MCF 10A (cell line): Measurements from ENCODE around the gene TSC22D3. TPM values are rescaled to one million over a fixed set of nuclear protein-coding genes. Genes with fewer than 3 reads are reported as not detected.

Experiments
- BruUV-seq: library from RNA; stranded (reverse); fragments of 400-500 nt; replicated peaks from 2 replicates; lab custom pipeline; 2021; lab: Mats Ljungman, UMichigan
- CTCF ChIA-PET: fragments of 300-600 bp; sonication (Branson Sonifier 250); formaldehyde crosslinking; extraction: SDS; loops from one replicate; lab custom pipeline; 2021; ENCODE audit warnings: antibody characterized with exemption, inconsistent platforms; lab: Yijun Ruan, JAX
- POLR2A ChIA-PET: fragments of 300-600, 350-650 bp; sonication (Branson Sonifier 250); formaldehyde crosslinking; extraction: SDS; loops from one replicate; lab custom pipeline; 2020; ENCODE audit warnings: antibody characterized with exemption, inconsistent platforms; lab: Yijun Ruan, JAX
- DNase-seq: peaks from one replicate; pipeline ENCODE4 v3.0.0-alpha.2; 2018; ENCODE audit not compliant: unreplicated experiment
- H3K27ac Mint-ChIP-seq: one replicate; pipeline ENCODE4 v1.8.0; 2022; ENCODE audit warnings: mild to moderate bottlenecking, low read depth, mixed read lengths; ENCODE audit not compliant: unreplicated experiment
- H3K27me3 Mint-ChIP-seq: one replicate; pipeline ENCODE4 v1.8.0; 2022; ENCODE audit warnings: mixed read lengths; ENCODE audit not compliant: insufficient read depth, unreplicated experiment
- H3K36me3 Mint-ChIP-seq: one replicate; pipeline ENCODE4 v1.8.0; 2022; ENCODE audit warnings: mild to moderate bottlenecking, moderate library complexity, mixed read lengths; ENCODE audit not compliant: insufficient read depth, unreplicated experiment
- H3K4me1 Mint-ChIP-seq: one replicate; pipeline ENCODE4 v1.8.0; 2022; ENCODE audit warnings: mixed read lengths; ENCODE audit not compliant: insufficient read depth, unreplicated experiment
- H3K4me3 Mint-ChIP-seq: one replicate; pipeline ENCODE4 v1.8.0; 2022; ENCODE audit warnings: mild to moderate bottlenecking, moderate library complexity, mixed read lengths; ENCODE audit not compliant: unreplicated experiment
- H3K9me3 Mint-ChIP-seq: one replicate; pipeline ENCODE4 v1.8.0; 2022; ENCODE audit warnings: mixed read lengths; ENCODE audit not compliant: unreplicated experiment
- CTCF ChIP-seq: fragments of 200-600 bp; IDR thresholded peaks from one replicate; pipeline ENCODE4 v1.8.0; 2022; ENCODE audit warnings: antibody characterized with exemption, mild to moderate bottlenecking; ENCODE audit not compliant: unreplicated experiment
- intact Hi-C: fragments of 100-400 bp; cut with micrococcal nuclease; formaldehyde crosslinking; loops from 2 replicates; pipeline ENCODE4 v1.14.1; 2022
- total RNA-seq: library from RNA; stranded (reverse); gene quantifications from 2 replicates; pipeline ENCODE4 v1.2.3, GENCODE V29; 2022

The TSC22D3 gene
- total RNA-seq, 1 experiment from 2014 or later = 124 TPM

DNA sequence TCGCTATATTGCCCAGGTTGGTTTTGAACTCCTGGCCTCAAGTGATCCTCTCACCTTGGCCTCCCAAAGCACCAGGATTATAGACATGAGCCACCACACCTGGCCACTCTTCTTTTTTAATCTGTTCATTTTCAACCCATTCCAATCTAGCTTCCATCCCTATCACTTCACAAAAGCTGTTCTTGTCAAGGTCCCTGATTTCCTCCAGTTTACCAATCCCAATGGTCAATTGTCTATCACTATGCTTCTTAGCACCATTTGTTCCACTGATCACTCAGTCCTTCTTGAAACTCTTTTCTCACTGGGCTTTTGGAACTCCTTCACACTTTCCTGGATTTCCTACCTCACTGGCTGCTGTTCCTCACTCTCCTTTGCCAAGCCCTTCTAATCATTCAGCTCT is 108.7 kb downstream of the TSC22D3 start:
- peaks cover 53% of the 10 kb centered on the region for H3K27me3 Mint-ChIP-seq
- peaks cover 42% of the 10 kb centered on the region for H3K36me3 Mint-ChIP-seq
- no peak for TF ChIP-seq CTCF
- intact Hi-C loops = no loop called here
- no peak for DNase-seq
- no peak overlapping the region for H3K27ac Mint-ChIP-seq
- POLR2A ChIA-PET = interaction anchor here (0.8 kb wide), 1 partner anchor 18 kb away, joined by 3 read pairs; no protein-coding TSS in a partner anchor
- no TSS peak for BruUV-seq
- H3K9me3 Mint-ChIP-seq = peaks cover 7% of the 10 kb centered on the region
- peaks cover 5% of the 10 kb centered on the region for H3K4me1 Mint-ChIP-seq
- CTCF ChIA-PET = no interaction called here
- H3K4me3 Mint-ChIP-seq = no peak overlapping the region

Other genes starting within 250 kb of the TSC22D3 start
- gene PRPS1, start 147.3 kb downstream of the TSC22D3 start, total RNA-seq = 27.9 and 29.7 TPM in 2 replicates
- not detected in 2 replicates for gene NCBP2L, start 1.9 kb upstream of the TSC22D3 start, total RNA-seq
- gene MID2, start 50.1 kb upstream of the TSC22D3 start, total RNA-seq = 12.1 and 15.6 TPM in 2 replicates
- gene TEX13B, start 206.6 kb upstream of the TSC22D3 start, total RNA-seq = not detected in 2 replicates